ENCODE measurements around the gene KLHL29.

KLHL29 gene

DNA sequence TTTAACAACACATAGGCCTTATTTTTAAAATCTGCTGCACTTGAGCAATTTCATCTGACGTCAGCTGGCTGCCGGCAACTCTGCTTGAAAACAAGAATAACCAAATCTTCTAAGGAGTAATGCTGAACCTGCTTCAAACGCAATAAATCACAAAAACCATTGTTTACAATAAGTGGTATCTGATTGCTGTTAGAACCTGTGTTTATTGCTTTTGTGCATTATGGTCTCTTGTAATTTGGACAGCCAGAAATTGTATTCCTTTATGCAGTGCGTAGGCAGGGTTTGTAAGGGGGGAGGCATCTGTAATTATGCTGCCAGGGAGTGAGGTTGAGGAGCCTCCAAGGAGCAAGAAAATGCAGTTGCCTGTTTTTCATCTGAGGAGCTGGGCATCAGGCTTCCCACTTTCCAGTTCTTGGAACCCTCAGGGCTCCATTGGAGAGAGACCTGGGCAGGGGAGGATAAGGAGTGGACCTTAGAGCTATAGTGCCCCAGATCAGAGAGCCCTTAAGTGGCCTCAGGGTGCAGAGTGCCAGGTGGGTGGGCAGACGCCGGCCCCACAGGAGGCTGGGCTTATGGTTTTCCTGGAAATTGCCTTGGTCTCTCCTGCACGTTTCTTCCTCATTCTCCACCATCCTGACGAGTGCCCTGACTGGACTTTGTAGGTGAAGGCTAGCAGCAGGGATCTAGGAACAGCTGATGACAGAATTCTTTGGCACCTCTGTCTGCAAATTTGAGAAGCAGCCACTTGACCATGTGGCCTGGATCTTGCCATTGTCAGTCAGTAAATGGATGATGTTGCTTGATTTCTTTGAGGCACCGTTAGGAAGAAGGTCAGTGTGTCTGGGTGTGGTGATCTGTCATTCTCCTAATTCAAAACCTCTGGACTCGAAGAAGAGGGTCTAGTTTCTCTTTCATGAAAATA lies 129.2 kb downstream of the KLHL29 start:
- DNase-seq (ENCODE audit: low read depth), result no peak

DNA sequence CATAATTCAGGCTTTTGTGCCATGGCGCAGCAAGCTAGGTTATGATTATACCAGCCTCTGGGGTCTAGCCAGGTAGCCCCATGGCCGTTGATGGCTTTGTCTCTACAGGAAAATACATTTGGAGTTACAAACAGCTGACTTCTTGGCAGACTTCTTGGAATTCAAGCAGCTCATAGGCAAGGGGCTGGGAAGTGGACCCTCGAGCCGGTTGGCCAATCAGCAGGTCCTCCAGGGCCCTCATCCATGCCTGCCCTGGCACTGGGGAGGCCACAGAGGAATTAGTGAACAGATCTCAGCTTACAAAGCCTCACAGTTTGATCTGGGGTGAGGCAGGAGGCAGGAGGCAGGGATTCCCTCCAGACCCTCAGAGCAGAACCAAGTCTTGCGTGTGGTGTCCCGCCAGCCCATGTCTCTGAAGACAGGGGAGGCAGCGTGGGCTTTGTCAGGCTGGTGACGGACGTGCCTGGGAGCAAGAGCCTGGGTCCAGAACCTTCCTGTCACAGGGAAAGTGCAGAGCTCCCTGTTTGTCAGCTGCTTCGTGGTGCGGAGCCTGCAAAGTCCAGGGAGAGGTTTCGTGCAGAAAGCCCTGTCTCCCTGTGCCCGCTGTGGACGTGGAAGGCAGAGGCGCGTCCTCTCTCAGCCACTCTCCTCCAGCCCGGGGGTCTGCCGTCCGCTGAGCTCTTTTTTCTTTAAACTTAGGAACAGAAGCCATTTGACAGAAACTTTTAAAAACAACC lies 131.7 kb downstream of the KLHL29 start:
- DNase-seq (ENCODE audit: low read depth), result no peak

DNA sequence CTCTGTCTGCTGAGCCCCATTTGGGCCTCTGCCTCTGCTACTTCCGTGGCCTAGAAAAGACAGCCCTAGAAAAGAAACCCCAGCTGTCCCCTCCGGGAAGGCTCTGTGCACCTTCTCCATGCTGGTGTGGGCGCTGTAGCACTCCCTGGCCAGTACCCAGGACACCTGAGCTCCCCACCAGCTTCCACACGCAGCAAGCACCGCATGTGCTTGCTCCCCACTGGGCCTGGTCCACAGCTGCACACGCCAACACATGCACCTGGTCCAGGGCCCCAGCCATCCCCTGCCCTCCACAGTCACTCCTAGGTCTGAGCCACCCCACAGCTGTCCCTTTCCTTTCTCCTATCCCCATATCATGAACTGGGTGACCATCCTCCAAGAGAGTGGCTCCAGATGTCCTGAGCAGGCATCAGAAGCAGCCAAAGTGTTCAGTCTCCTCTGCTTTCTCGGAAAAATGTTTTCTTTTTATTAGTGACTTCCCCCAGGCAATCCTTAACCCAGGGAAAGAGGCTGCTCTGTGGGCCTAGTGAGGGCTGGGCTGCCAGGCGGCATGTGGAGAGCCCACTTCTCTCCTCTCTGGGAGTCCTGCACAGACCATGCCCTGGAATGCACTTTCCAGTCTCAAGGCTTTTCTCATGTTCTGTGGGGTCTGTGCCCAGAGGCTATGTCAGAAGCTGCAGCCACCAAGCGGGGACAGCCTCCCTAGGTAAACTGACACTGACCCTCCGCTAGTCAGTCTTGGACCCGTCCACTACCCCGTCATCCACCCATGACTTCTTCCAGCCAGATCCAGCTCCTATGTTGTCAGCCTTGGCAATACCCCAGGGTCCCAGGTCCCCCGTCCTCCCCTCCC lies 133.7 kb downstream of the KLHL29 start:
- no peak for DNase-seq (ENCODE audit: low read depth)

DNA sequence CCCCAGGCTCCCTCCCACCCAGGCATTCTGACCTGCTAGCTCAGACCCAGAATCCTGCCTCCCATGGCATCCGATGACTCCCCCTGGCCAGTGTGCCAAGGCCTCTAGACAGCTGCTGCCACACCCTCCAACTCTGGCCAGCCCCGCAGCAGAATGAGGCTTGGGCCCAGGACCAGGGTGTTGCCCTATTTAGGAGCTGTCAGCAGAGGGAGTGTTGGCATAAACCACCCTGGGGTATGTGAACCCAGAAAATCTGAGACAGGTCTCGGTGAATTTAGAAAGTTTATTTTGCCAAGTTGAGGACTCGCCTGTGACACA lies 134.3 kb downstream of the KLHL29 start:
- no peak for DNase-seq (ENCODE audit: low read depth)

DNA sequence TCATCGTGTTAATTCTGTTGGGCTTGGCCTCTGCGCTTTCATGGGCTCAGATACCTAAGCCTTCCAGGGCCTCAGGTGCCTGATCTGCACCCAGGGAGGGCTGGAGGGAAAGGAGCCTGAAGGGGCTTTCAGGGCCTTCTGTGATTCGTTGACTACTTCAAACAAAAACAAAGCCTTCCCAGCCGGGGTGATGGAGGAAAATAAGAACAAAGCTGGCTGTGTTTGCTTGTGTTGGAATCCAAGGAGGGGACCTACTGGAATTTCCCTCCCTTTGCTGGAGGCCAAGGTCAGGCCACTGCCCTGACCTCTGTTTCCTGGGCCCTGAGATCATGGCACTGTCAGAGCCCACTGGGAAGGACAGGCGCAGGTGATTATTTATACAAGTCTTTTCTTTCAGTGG lies 135.3 kb downstream of the KLHL29 start:
- no peak for DNase-seq (ENCODE audit: low read depth)

DNA sequence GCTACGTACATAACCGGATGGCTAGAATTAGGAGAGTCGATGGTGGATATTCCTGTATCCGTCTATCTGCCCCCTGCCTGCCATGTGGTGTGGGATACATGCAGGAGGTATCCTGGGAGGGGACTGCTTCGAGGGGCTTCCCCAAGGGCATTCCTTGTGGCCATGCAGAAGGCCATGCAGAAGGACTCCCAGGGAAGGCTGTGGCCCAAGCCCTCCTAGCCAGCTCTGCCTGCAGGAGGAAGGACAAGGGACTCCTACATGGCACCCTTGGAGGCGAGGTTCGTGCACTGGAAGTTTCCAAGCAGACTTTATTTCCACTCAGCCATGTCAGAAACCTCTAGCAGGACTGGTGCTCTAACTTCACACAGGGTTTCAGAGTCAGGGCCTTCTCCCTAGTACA lies 136.1 kb downstream of the KLHL29 start:
- no peak for DNase-seq (ENCODE audit: low read depth)

DNA sequence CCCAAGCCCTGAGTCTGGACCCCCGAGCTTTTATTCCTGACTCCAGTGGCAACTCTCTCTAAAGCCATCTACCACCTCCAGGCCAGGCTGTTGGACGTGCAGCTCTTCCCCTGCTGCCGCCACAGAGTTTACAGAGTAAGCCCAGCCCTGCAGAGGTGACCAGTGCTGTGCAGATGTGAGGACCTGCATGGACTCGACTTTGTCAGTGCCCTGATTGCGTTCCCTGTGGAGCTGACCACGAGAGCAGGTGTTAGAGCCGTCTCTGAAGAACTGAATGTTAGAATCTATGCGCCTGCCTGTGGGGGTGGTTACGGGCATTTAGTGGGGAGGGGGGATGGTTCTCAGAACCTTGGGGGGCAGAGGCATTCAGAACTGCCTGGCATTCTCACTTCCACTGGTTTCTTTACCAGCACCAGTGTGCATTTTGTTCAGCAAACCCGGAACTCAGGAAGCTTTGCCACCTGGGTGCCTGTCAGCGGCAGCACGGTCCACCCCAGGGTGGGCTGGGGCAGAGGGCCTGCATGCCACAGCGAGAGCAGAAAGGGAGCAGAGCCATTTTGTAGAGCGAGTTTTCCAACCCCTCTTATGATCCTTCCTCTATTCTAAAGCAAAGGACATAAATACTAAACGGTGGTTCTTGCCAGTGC lies 137.9 kb downstream of the KLHL29 start:
- DNase-seq (ENCODE audit: low read depth), result no peak

DNA sequence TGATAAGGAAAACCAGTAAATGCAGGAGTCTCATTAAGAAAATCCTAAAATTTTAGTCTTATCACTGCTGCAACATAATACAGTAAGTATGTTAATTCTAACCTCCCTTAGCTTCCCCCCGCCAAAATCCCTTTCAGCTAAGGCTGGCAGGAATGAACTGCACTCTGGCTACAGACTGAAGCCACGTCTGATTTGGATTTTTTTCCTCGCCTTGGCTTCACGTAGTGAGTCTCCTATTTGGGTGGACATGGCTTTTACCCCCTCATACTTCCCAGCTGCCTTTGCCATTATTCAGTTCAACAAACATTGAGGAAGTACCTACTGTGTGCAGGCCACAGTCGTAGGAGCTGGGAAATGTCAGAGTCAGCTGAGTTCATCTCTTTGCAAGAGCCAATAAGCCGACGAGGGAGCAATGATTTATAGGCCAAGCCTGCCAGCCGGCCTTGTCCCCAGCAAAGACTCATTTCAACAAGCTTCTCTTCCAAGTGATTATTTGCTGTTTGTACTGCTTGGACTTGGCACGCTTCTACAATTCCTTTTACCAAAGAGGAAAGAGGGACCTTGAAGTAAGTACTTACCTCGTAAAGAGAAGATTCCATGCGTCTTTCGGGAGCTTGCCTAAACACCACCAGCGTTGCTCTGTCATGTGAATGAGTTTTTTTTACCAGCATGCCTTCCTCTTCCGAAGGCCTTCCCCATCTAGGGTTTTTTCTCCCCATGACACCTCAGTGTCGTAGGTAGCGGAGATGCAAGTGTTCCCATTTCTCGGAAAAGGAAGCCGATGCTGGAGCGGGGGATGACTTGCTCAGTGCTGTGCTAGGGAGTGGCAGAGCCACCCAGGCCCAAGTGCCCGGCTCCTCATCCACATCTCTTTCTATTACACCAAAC lies 138.6 kb downstream of the KLHL29 start:
- DNase-seq (ENCODE audit: low read depth), result no peak

DNA sequence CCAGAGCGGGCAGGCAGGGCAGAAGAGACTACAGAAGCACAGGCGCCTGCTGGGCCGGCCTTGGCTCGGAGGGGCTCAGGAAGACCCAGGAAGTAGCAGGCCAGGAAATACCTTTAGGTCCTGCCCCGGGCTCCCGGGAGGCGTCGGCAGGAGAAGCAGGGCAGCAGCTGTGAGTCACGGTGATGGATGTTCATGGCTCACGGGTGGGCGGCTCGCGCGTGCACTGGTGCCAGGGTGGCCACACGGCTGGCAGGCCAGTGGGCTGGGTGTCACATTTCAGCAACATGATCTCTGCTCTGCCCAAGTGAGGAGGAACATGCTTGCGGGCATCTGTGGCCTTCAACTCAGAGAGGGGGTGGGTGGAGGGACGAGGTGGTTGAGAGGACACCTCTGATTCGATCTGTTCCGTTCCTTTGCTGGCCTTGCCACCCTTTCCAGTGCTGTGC lies 139.3 kb downstream of the KLHL29 start:
- no peak for DNase-seq (ENCODE audit: low read depth)

DNA sequence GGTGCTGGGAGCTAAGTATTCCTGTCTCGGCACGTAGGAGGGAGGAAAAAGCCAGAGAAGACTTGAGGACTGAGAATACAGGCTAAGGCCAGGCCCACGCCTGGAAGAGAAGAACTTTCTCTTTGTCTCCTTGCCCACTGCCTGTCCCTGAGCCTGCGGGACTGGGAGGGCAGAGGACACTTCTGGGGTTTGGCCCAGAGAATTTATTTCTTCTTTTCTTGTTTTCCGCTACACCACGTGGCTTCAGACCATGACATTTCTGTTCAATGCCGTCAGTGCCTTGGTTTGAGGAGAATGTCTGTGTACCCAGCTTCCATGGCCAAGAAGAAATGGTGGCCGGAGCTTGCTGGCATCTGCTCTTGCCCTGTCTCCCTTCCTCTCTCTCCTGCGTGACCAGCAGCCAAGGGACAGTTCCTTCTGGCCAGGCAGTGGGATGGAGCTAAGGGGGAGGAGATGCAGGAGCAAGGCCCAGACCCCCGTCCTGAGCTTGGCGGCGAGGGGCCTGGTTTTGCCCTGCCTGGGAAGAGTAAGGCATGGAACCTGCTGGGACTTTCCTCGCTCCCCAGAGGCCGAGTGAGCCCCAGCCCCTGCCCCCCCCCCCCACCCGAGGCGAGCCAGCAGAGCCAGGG lies 140.3 kb downstream of the KLHL29 start:
- no peak for DNase-seq (ENCODE audit: low read depth)

DNA sequence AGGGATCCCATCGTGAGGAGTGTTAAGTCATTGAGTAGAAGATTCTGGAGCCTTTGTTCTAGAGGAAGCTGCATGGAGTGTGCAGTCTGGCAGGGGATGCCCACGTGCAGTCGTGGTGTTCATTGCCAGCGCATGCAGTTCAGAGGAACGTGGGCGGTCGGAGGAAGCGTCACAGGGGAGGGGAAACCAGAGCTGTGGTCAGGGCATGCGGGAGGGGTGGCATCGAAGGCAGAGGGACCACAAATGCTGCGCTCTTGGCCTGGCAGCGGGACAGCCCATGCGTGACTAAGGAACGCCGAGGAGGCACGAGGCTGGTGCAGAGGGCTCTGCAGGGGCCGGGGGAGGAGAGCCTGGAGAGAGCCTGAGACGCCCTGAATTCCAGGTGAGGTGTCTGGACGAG lies 141.1 kb downstream of the KLHL29 start:
- DNase-seq (ENCODE audit: low read depth), result no peak

DNA sequence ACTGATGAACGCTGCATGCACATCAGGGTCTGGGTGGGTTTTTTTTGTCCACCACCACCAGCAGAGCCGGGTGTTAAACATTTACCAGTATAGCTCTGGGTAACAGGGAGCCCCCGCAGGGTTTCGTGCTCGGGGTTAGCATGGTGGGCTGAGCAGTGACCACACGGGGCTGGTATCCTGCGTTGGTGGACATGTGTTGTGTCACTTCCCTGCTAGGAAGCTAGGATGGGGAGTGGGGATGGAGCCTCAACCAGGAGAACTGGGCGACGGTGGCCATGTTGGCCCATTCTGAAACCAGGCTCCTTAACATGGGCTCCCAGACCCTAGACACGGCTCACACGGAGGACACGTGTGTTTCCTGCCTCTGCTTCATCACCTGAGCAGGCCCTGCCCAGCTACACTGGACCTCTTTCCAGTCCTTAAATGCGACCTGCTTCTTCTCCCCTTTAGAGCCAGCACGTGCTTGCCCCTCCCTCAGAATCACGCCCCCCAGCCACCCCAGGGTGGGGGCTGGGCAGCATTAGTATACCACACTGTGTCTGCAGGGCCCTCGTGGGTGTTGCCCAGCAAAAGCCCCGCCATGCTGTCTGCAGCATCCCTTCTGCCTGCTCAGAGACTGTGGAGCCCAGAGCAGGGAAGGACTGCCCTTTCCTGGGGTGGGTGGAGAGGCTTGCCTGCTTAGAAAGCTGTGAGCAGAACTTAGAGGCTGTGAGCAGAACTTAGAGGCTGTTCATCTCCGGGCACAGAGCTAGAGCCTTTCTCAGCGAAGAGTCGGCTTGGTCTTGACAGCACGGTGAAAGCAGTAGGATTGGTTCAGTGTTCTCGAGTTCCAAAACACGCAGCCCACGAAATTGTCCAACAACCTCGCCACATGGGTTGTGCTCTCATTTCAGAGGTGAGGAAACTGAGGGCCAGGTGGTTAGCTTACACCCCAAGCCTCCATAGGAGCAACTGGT lies 142.1 kb downstream of the KLHL29 start:
- no peak for DNase-seq (ENCODE audit: low read depth)

DNA sequence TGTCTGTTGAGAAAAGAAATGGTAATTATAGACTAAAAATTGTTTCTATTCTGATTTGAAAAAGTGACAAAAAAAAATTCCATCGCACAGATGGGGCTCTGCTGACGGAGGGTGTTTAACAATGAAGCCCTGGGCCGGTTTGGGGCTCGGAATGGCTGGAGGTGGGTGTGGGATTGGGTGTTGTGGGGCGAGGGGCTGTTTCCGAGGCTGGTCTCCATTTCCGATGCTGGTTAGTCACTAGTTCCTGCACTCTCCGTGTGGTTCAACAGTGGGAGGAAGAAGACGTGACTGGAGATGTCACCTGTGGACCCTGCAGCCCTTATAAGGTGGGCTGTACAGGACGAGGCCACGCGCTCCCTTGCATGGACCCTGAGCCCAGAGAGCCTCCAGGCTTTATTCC lies 143.2 kb downstream of the KLHL29 start:
- DNase-seq (ENCODE audit: low read depth), result no peak

DNA sequence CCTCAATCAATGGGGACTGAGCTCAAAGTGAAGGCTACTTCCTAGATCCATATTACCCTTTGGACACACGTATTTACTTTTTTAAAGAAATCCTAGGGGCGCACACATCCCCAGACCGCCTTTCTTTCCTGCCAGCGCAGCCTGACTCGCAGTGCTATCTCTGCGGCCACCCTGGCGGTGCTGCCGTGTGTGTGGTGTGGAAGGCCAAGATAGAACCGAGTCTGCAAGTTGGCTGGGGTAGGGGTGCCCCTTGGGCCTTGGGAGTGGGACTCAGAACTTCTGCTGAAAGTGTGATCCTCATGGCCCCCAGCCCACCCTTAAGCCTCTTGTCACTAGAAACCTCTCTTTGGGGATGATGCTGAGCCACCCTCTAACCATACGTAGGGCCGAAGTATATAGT lies 143.7 kb downstream of the KLHL29 start:
- DNase-seq (ENCODE audit: low read depth), result no peak

DNA sequence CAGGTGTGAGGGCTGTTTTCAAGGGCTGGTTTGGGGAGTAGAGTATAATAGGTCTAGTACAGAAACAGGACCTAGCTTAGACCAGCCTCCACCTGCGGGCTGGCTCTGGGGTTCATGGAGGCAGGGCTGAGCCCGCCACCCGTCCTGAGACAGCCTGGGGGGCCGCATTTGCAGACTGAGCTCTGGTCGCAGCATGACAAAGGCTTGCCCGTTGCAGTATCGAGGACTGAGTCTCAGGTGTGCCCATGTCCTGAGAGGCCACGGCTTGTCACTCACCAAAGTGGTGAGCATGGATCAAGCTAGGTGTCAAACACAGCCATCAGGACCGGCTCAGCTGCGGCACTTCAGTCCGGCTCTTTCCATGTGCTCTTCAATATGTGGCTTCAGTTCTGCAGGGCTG lies 144.7 kb downstream of the KLHL29 start:
- DNase-seq (ENCODE audit: low read depth), result no peak

DNA sequence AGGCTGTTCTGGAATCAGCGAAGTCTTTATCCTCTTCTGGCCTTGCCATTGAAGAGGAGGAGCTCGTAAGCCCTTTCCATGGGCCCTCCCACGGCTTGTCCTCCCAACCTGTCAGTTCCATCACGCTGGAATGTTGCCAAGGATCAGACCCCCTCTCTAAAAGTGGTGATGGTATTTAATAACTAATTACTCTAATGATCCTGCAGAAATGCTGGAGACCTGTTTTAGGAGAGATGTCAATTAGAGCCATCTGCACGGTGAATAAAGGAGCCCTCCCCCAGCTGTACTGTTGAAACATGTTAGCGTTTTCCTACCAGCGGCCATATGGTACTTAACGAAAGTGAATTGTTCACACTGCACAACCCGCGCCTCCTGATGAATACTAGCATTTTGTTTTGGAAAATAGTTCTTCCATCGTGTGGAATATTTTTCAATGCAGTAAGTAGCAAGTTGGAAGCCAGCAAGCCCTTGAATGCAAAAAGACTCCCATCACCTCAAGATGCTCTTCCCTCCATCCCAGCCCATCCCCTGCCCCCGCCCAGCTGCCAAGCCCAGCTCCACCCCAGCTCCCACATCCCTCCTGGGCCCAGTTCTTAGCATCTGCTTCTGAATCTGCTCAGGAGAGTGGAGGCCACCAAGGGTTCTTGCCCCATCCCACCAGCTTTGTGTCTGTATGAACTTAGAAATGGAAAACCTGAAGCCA lies 145.4 kb downstream of the KLHL29 start:
- DNase-seq (ENCODE audit: low read depth), result no peak

DNA sequence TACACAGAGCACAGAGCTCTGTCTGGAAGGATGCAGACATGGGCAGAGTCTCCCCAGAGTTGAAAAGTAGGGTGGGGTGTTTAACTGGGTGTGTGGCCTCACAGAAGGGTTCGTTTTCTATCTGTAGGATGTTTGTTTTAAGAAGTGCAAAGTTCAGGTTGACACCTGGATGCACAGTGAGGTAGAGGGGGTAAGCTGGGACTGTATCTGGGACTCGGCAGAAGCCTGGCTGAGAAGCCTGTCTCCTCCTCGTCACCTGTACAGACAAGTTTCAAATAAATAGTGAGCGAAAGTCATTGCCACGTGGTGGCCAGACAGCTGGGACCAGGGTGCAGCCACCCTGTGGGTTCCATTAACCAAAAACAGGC lies 145.9 kb downstream of the KLHL29 start:
- no peak for DNase-seq (ENCODE audit: low read depth)

DNA sequence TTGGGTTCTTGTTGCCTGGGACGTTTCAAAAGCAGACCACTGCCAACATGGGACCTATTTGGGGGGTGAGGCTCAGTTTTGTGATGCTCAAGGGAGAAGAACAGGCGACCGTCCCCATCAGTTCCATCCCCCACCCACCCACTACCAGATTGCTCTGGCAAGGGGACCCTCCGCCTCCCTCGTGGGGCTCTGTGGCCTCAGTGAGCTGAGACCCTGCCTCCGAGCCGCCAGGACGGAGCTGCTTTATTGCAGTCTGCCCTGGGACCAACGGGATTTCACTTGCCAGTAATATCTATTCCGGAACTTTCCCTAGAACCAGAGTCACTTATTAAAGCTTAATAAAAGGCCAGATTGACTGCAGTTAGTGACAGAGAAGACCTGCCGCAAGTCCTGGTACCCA lies 146.3 kb downstream of the KLHL29 start:
- no peak for DNase-seq (ENCODE audit: low read depth)

DNA sequence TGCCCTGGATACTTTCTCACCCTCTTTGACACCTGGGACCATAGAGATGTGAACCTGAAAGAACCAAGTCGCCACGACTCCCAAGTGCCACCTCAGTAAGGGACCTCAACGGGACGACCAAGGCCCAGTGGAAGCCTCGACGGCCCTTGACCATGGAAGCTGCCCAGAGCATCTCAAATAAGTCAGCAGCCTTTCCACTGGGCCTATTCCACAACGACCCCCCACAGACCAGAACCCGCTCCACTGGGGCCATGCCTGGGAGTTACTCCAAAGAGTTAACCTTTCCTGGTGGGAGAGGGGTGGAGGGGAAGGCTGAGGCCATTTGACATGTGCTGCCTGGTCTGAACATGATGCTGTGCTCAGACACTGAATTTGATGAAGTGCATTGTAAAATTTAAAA lies 146.9 kb downstream of the KLHL29 start:
- DNase-seq (ENCODE audit: low read depth), result no peak

Measured in activated T-cell treated with anti-CD3 and anti-CD28 coated beads for 24 hours (primary cell).